ENCODE data around the gene MCC. TPM values are rescaled to one million over a fixed set of nuclear protein-coding genes. Genes with fewer than 3 reads are reported as not detected.

MCC gene
- total and polyA plus RNA-seq, 2 experiments from 2014 or later: 8.3 to 31.5 TPM

GRCh38 chr5:113317636-113318035 is 170.6 kb downstream of the MCC start:
- H3K27ac ChIP-seq: no peak overlapping the region
- no peaks in the 10 kb centered on the region for H3K79me2 ChIP-seq
- no peak for DNase-seq (ENCODE audit: low spot score)
- 90% methylated on average over 2 of the region's 2 CpGs for WGBS (ENCODE audit: low lambda C conversion rate, missing lambda C conversion rate)
- TF ChIP-seq EZH2phosphoT487 (IDR thresholded peaks at IDR 0.05; ENCODE audit: low read depth, severe bottlenecking, unreplicated experiment) (no peak), EZH2 (IDR thresholded peaks at IDR 0.05; ENCODE audit: borderline replicate concordance) (no peak)
- TF ChIP-seq, protein P1, sequence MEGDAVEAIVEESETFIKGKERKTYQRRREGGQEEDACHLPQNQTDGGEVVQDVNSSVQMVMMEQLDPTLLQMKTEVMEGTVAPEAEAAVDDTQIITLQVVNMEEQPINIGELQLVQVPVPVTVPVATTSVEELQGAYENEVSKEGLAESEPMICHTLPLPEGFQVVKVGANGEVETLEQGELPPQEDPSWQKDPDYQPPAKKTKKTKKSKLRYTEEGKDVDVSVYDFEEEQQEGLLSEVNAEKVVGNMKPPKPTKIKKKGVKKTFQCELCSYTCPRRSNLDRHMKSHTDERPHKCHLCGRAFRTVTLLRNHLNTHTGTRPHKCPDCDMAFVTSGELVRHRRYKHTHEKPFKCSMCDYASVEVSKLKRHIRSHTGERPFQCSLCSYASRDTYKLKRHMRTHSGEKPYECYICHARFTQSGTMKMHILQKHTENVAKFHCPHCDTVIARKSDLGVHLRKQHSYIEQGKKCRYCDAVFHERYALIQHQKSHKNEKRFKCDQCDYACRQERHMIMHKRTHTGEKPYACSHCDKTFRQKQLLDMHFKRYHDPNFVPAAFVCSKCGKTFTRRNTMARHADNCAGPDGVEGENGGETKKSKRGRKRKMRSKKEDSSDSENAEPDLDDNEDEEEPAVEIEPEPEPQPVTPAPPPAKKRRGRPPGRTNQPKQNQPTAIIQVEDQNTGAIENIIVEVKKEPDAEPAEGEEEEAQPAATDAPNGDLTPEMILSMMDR (IDR thresholded peaks at IDR 0.05; ENCODE audit: poor library complexity): no peak
- H2AFZ ChIP-seq: no peak overlapping the region
- no peaks in the 10 kb centered on the region for H4K20me1 ChIP-seq (ENCODE audit: insufficient read depth, poor library complexity, severe bottlenecking)
- H3K9me3 ChIP-seq (ENCODE audit: low read depth): no peaks in the 10 kb centered on the region
- no peak overlapping the region for H3K4me3 ChIP-seq
- no peaks in the 10 kb centered on the region for H3K27me3 ChIP-seq
- no peak overlapping the region for H3K4me2 ChIP-seq
- no peaks in the 10 kb centered on the region for H3K9me2 ChIP-seq (replicated peaks; ENCODE audit: insufficient read depth)
- no peaks in the 10 kb centered on the region for H3K36me3 ChIP-seq (replicated peaks; ENCODE audit: insufficient read depth, low read depth)
- H3K4me1 ChIP-seq (ENCODE audit: insufficient read depth): peaks cover 14% of the 10 kb centered on the region

DNA sequence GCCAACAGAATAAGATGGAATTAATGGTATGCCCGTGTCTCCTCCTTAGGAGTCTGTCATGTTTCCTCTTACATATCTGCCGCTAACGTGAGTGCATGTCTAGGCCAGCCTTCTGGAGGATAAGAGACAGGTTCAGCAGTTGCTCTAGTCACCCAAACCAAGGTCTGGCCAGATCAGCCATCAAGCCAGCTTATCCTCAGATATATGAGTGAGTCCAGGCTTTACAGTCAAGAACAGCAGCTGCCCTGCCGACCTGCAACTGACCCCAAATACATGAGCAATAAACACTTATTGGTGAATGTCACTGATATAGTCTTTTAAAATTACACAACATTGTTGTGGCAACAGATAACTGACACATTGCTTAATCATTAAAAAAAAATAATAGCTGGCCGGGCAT is 177.0 kb downstream of the MCC start:
- DNase-seq (ENCODE audit: low spot score): peak; percentile 11
- no peaks in the 10 kb centered on the region for H3K9me2 ChIP-seq (replicated peaks; ENCODE audit: insufficient read depth)

DNA sequence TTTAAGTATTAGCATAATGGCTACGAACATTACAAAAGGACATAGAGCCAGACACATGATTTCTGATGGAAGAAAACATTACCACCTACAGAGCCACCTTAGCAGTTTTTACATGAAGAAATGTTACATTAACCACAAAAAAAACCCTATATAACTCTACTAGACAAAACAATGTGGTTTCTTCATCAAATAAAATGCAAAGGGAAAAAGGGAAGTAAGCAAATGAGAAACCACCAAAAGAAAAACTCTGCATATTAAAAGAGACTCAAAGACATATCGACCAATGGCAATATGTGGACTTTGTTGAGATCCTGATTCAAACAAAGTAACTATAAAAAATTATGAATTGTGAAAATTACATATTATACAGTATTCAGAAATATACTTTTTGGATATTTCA is 186.1 kb downstream of the MCC start:
- H3K27me3 ChIP-seq: no peaks in the 10 kb centered on the region
- H3K4me3 ChIP-seq: no peak overlapping the region

More for the DNA sequence above, 177.0 kb downstream of the MCC start:
- H4K20me1 ChIP-seq (ENCODE audit: insufficient read depth, poor library complexity, severe bottlenecking): no peaks in the 10 kb centered on the region
- no peaks in the 10 kb centered on the region for H3K27me3 ChIP-seq
- no peaks in the 10 kb centered on the region for H3K79me2 ChIP-seq
- H3K36me3 ChIP-seq (replicated peaks; ENCODE audit: insufficient read depth, low read depth): no peaks in the 10 kb centered on the region
- WGBS (ENCODE audit: low lambda C conversion rate, missing lambda C conversion rate): 75% methylated on average over 5 of the region's 5 CpGs
- H3K4me2 ChIP-seq: no peak overlapping the region
- H3K4me1 ChIP-seq (ENCODE audit: insufficient read depth): no peaks in the 10 kb centered on the region
- H2AFZ ChIP-seq: no peak overlapping the region
- no peak overlapping the region for H3K4me3 ChIP-seq
- TF ChIP-seq EZH2phosphoT487 (IDR thresholded peaks at IDR 0.05; ENCODE audit: low read depth, severe bottlenecking, unreplicated experiment): no peak
- TF ChIP-seq, protein P1 (IDR thresholded peaks at IDR 0.05; ENCODE audit: poor library complexity): no peak
- TF ChIP-seq EZH2 (IDR thresholded peaks at IDR 0.05; ENCODE audit: borderline replicate concordance): no peak
- H3K27ac ChIP-seq: no peak overlapping the region
- no peaks in the 10 kb centered on the region for H3K9me3 ChIP-seq (ENCODE audit: low read depth)

More for the DNA sequence above, 186.1 kb downstream of the MCC start:
- no peaks in the 10 kb centered on the region for H3K9me2 ChIP-seq (replicated peaks; ENCODE audit: insufficient read depth)
- H3K27ac ChIP-seq: no peak overlapping the region
- no peak overlapping the region for H2AFZ ChIP-seq
- no peaks in the 10 kb centered on the region for H3K36me3 ChIP-seq (replicated peaks; ENCODE audit: insufficient read depth, low read depth)
- no peaks in the 10 kb centered on the region for H3K4me1 ChIP-seq (ENCODE audit: insufficient read depth)
- no peaks in the 10 kb centered on the region for H4K20me1 ChIP-seq (ENCODE audit: insufficient read depth, poor library complexity, severe bottlenecking)
- WGBS (ENCODE audit: low lambda C conversion rate, missing lambda C conversion rate): 95% methylated on average over 2 of the region's 2 CpGs
- H3K4me2 ChIP-seq: no peak overlapping the region
- H3K79me2 ChIP-seq: no peaks in the 10 kb centered on the region
- TF ChIP-seq EZH2 (IDR thresholded peaks at IDR 0.05; ENCODE audit: borderline replicate concordance): no peak
- TF ChIP-seq, protein P1 (IDR thresholded peaks at IDR 0.05; ENCODE audit: poor library complexity): no peak
- DNase-seq (ENCODE audit: low spot score): no peak
- no peaks in the 10 kb centered on the region for H3K9me3 ChIP-seq (ENCODE audit: low read depth)

Measured in hepatocyte (in vitro differentiated cells).